Endothelial cell of umbilical vein (primary cell): ENCODE data around the gene IL34. TPM values are rescaled to one million over a fixed set of nuclear protein-coding genes. Genes with fewer than 3 reads are reported as not detected.

Experiments used
- BruUV-seq: library from RNA; stranded (reverse); fragments of 400-500 nt; replicated peaks from 2 replicates; lab custom pipeline; 2021; lab: Mats Ljungman, UMichigan
- CTCF ChIA-PET: fragments of 300-600, 350-600 bp; sonication (Branson Sonifier 250); formaldehyde crosslinking; loops from one replicate; lab custom pipeline; 2021; ENCODE audit warnings: antibody characterized with exemption, inconsistent platforms; lab: Charles Lee
- POLR2A ChIA-PET: fragments of 300-600, 350-600 bp; sonication (Branson Sonifier 250); formaldehyde crosslinking; loops from one replicate; lab custom pipeline; 2021; ENCODE audit warnings: antibody characterized with exemption, inconsistent platforms; lab: Charles Lee
- DNase-seq: peaks from one replicate; pipeline ENCODE4 v3.0.0-alpha.2; 2011; ENCODE audit warnings: low read depth, low spot score
- FAIRE-seq: peaks from 2 replicates; lab custom pipeline; 2011; peaks lifted over from hg19 to GRCh38; lab: Jason Lieb, UNC
- H2AFZ ChIP-seq: 2 replicates; pipeline ENCODE4 v1.6.0; 2012; ENCODE audit warnings: low read depth, low read length, control low read depth, inconsistent platforms
- H3K27ac ChIP-seq: 2 replicates; pipeline ENCODE4 v1.5.1; 2011; ENCODE audit warnings: low read depth, mild to moderate bottlenecking, control low read depth, low read length, moderate library complexity; ENCODE audit not compliant: insufficient read depth
- H3K27me3 ChIP-seq, 2 experiments: 2 replicates each; pipeline versions ENCODE4 v1.6.0 to v1.6.1; 2011; ENCODE audit warnings: low read length in 2 of 2, mixed read lengths in 1 of 2; ENCODE audit not compliant: control insufficient read depth in 2 of 2, insufficient read depth in 2 of 2
- H3K36me3 ChIP-seq, 2 experiments: 2 replicates in 1 of 2; 3 replicates in 1 of 2; pipeline ENCODE4 v1.5.1; 2011; ENCODE audit warnings: low read length in 2 of 2, mild to moderate bottlenecking in 1 of 2, moderate library complexity in 1 of 2; ENCODE audit not compliant: control insufficient read depth in 2 of 2, insufficient read depth in 2 of 2; ENCODE audit errors: extremely low read depth in 1 of 2
- H3K4me1 ChIP-seq: 3 replicates; pipeline ENCODE4 v1.5.1; 2011; ENCODE audit warnings: mild to moderate bottlenecking, low read length; ENCODE audit not compliant: control insufficient read depth, insufficient read depth; ENCODE audit errors: extremely low read depth
- H3K4me2 ChIP-seq: 2 replicates; pipeline ENCODE4 v1.6.1; 2011; ENCODE audit warnings: low read length, control low read depth, mixed read lengths; ENCODE audit not compliant: insufficient read depth
- H3K4me3 ChIP-seq, 3 experiments: fragments of 200-600 bp in 1 of 3; sonication (generic), shearing (Covaris generic) in 1 of 3; replicated peaks in 1 of 3; 2 replicates each; pipeline ENCODE4 v1.5.1; 2011 to 2016; ENCODE audit warnings: control low read depth in 3 of 3, low read length in 3 of 3, mild to moderate bottlenecking in 2 of 3, inconsistent platforms in 1 of 3, low read depth in 1 of 3, moderate library complexity in 1 of 3; ENCODE audit not compliant: insufficient read depth in 1 of 3
- H3K79me2 ChIP-seq: 2 replicates; pipeline ENCODE4 v1.6.0; 2012; ENCODE audit warnings: low read length, inconsistent platforms; ENCODE audit not compliant: control insufficient read depth, insufficient read depth
- H3K9ac ChIP-seq: replicated peaks from 2 replicates; pipeline ENCODE3; 2011; ENCODE audit warnings: low read length, control low read depth; ENCODE audit not compliant: insufficient read depth; ENCODE audit errors: extremely low read depth
- H3K9me1 ChIP-seq: replicated peaks from 3 replicates; pipeline ENCODE4 v1.6.0; 2011; ENCODE audit warnings: mild to moderate bottlenecking, low read length; ENCODE audit not compliant: control insufficient read depth, insufficient read depth; ENCODE audit errors: extremely low read depth
- H3K9me3 ChIP-seq: replicated peaks from 2 replicates; pipeline ENCODE4 v1.5.1; 2012; ENCODE audit warnings: low read length, inconsistent platforms; ENCODE audit not compliant: control insufficient read depth, insufficient read depth
- H4K20me1 ChIP-seq: replicated peaks from 2 replicates; pipeline ENCODE3; 2011; ENCODE audit warnings: mild to moderate bottlenecking, low read length; ENCODE audit not compliant: control insufficient read depth, insufficient read depth; ENCODE audit errors: extremely low read depth
- CTCF ChIP-seq, 2 donors: IDR thresholded peaks; 1 replicate in 1 of 2; 2 replicates in 1 of 2; pipeline ENCODE4 v1.5.1; 2011; ENCODE audit warnings: low read length in 2 of 2, mild to moderate bottlenecking in 2 of 2, moderate library complexity in 2 of 2, control low read depth in 1 of 2, inconsistent platforms in 1 of 2, low read depth in 1 of 2; ENCODE audit not compliant: insufficient read depth in 1 of 2; ENCODE audit errors: extremely low read depth in 1 of 2
- EZH2 ChIP-seq: IDR thresholded peaks from 2 replicates; pipeline ENCODE4 v1.6.1; 2012; ENCODE audit warnings: borderline replicate concordance, low read depth, mild to moderate bottlenecking, moderate library complexity, low read length, inconsistent platforms; ENCODE audit not compliant: severe bottlenecking
- FOS ChIP-seq: IDR thresholded peaks from 2 replicates; pipeline ENCODE4 v1.6.1; 2011; ENCODE audit warnings: mild to moderate bottlenecking, low read length, moderate library complexity, borderline replicate concordance; ENCODE audit not compliant: insufficient read depth
- GATA2 ChIP-seq: IDR thresholded peaks from 2 replicates; pipeline ENCODE4 v1.7.0; 2011; ENCODE audit warnings: low read depth, mild to moderate bottlenecking, moderate library complexity, mixed read lengths, low read length; ENCODE audit not compliant: insufficient read length, insufficient read depth
- JUN ChIP-seq: IDR thresholded peaks from 2 replicates; pipeline ENCODE4 v1.6.1; 2011; ENCODE audit warnings: borderline replicate concordance, low read depth; ENCODE audit not compliant: insufficient read length, insufficient read depth
- MAX ChIP-seq: IDR thresholded peaks from 2 replicates; pipeline ENCODE4 v1.6.1; 2011; ENCODE audit not compliant: insufficient read depth, insufficient read length
- MYC ChIP-seq: IDR thresholded peaks from one replicate; pipeline ENCODE4 v1.6.1; 2011; ENCODE audit warnings: mild to moderate bottlenecking, low read depth, low read length
- POLR2A ChIP-seq: IDR thresholded peaks from 2 replicates; pipeline ENCODE4 v1.6.1; 2012; ENCODE audit warnings: low read depth, mild to moderate bottlenecking, control low read depth, low read length
- POLR2AphosphoS5 ChIP-seq: IDR thresholded peaks from 2 replicates; pipeline ENCODE4 v1.6.1; 2012; ENCODE audit warnings: low read depth, mild to moderate bottlenecking, control low read depth, low read length, moderate library complexity; ENCODE audit not compliant: insufficient read depth
- dilution Hi-C: fragments of 300-500 bp; cut with MboI; formaldehyde crosslinking; loops from one replicate; pipeline ENCODE4 v1.15.0; 2019; ENCODE audit warnings: low sequenced_read_pairs; ENCODE audit not compliant: extremely low pct_ligation_motif_present
- intact Hi-C: fragments of 100-400 bp; cut with micrococcal nuclease; formaldehyde crosslinking; loops from one replicate; pipeline ENCODE4 v1.10.0; 2022
- polyA plus RNA-seq, 4 experiments: library from polyadenylated mRNA; depleted of rRNA in 3 of 4; stranded (reverse) in 3 of 4; unstranded in 1 of 4; fragments of >200 nt; gene quantifications; 2 replicates each; pipeline versions ENCODE4 v1.2.1 to v1.2.3, GENCODE V29; 2011 to 2012; ENCODE audit warnings: missing spikeins in 1 of 4
- total RNA-seq: library from RNA; stranded (reverse); gene quantifications from 2 replicates; pipeline ENCODE4 v1.2.3, GENCODE V29; 2021

IL34 gene
- total and polyA plus RNA-seq, 2 donors (not counting 3 experiments of a cell fraction or from before 2014, with no cell fraction given): 0.88 to 0.97 TPM

- no peak for FAIRE-seq
- dilution Hi-C loops: no loop called here
- CTCF ChIA-PET: interaction anchor here (1.0 to 1.2 kb wide), 4 partner anchors 24 to 67 kb away, joined by 3 to 7 read pairs (median 4); no protein-coding TSS in a partner anchor
Measured at GRCh38 chr16:70703835-70704381, 57.5 kb downstream of the IL34 start.

More at GRCh38 chr16:70703835-70704381, 57.5 kb downstream of the IL34 start:
- H2AFZ ChIP-seq: no peak overlapping the region
- no peak for DNase-seq
- H3K4me2 ChIP-seq: no peak overlapping the region
- H3K79me2 ChIP-seq: no peaks in the 10 kb centered on the region
- BruUV-seq: no TSS peak
- H3K9ac ChIP-seq: no peak overlapping the region
- no peaks in the 10 kb centered on the region for H3K9me1 ChIP-seq
- peaks cover 26% of the 10 kb centered on the region for H3K4me1 ChIP-seq
- intact Hi-C loops: no loop called here
- no peak for TF ChIP-seq EZH2
- TF ChIP-seq POLR2A: no peak
- no peak for TF ChIP-seq POLR2AphosphoS5
- no peak for TF ChIP-seq MAX
- TF ChIP-seq JUN: no peak
- no peak for TF ChIP-seq GATA2
- TF ChIP-seq FOS: no peak
- no peak for TF ChIP-seq CTCF (IDR thresholded peaks at IDR 0.05; ENCODE audit: extremely low read depth in 1 of 2, insufficient read depth in 1 of 2, low read depth in 1 of 2, low read length in 2 of 2)
- TF ChIP-seq MYC: no peak
- H3K27ac ChIP-seq: no peak overlapping the region
- H3K36me3 ChIP-seq: no peaks in the 10 kb centered on the region
- H3K27me3 ChIP-seq: no peaks in the 10 kb centered on the region
- H3K9me3 ChIP-seq: no peaks in the 10 kb centered on the region
- H3K4me3 ChIP-seq: no peak overlapping the region
- H4K20me1 ChIP-seq: no peaks in the 10 kb centered on the region
- POLR2A ChIA-PET: no interaction called here
